Myometrial cell (primary cell): ENCODE measurements around the gene FOCAD. TPM values are rescaled to one million over a fixed set of nuclear protein-coding genes. Genes with fewer than 3 reads are reported as not detected.

Experiments
- total RNA-seq: library from RNA; depleted of rRNA; stranded (reverse); fragments of >200 nt; gene quantifications from 2 replicates; pipeline ENCODE4 v1.2.3, GENCODE V29; 2015

FOCAD gene
- total RNA-seq, result 62.9 and 102 TPM in 2 replicates

GRCh38 chr9:20684035-20684874, at the start of gene FOCAD:
Gene FOCAD, plus strand, starts transcription at chr9:20684259. Its CDS starts 31,095 bp downstream, at chr9:20715354.

GRCh38 chr9:21031091-21031807, 347.2 kb downstream of the FOCAD start, which contains the start of gene HACD4:
Gene HACD4, minus strand, starts transcription at chr9:21031640. Its CDS starts 50 bp downstream, at chr9:21031590.

Other genes starting within 250 kb of the FOCAD start
- 15.6 and 26.6 TPM in 2 replicates for gene MLLT3, start 61.8 kb upstream of the FOCAD start, total RNA-seq